GM18951 (cell line): ENCODE data around the gene IL1RL2.

Source experiments
- POLR2A ChIP-seq: IDR thresholded peaks from 4 replicates; pipeline ENCODE4 v1.6.1; 2011; ENCODE audit warnings: mild to moderate bottlenecking; ENCODE audit not compliant: insufficient read length, insufficient read depth; ENCODE audit errors: extremely low read depth
- in situ Hi-C: fragments of 300-500 bp; cut with MboI; formaldehyde crosslinking; loops from one replicate; pipeline ENCODE4 v1.12.0; 2022; ENCODE audit warnings: low sequenced_read_pairs, mixed read lengths, inconsistent platforms; ENCODE audit not compliant: unreplicated experiment

Gene IL1RL2

GRCh38 chr2:102245266-102246151, 58.7 kb downstream of the IL1RL2 start:
- in situ Hi-C loops: no loop called here
- TF ChIP-seq POLR2A: no peak

- in situ Hi-C loops: no loop called here
- no peak for TF ChIP-seq POLR2A
Observed at GRCh38 chr2:102250278-102250821, 63.5 kb downstream of the IL1RL2 start.

- in situ Hi-C loops: no loop called here
- TF ChIP-seq POLR2A: no peak
Observed at GRCh38 chr2:102251042-102251848, 64.4 kb downstream of the IL1RL2 start.

- in situ Hi-C loops: no loop called here
Observed at GRCh38 chr2:102251849-102252203, 65.0 kb downstream of the IL1RL2 start.

GRCh38 chr2:102252236-102252635, 65.4 kb downstream of the IL1RL2 start:
- in situ Hi-C loops: no loop called here

More at GRCh38 chr2:102251849-102252203, 65.0 kb downstream of the IL1RL2 start:
- TF ChIP-seq POLR2A: no peak

GRCh38 chr2:102253140-102253752, 66.4 kb downstream of the IL1RL2 start:
- in situ Hi-C loops: no loop called here
- no peak for TF ChIP-seq POLR2A

More at GRCh38 chr2:102252236-102252635, 65.4 kb downstream of the IL1RL2 start:
- no peak for TF ChIP-seq POLR2A

GRCh38 chr2:102253753-102254150, 66.9 kb downstream of the IL1RL2 start:
- TF ChIP-seq POLR2A: no peak
- in situ Hi-C loops: no loop called here

- no peak for TF ChIP-seq POLR2A
- in situ Hi-C loops: no loop called here
Observed at GRCh38 chr2:102256276-102256675, 69.5 kb downstream of the IL1RL2 start.

GRCh38 chr2:102256874-102257462, 70.1 kb downstream of the IL1RL2 start:
- TF ChIP-seq POLR2A: no peak
- in situ Hi-C loops: no loop called here

GRCh38 chr2:102258025-102258385, 71.2 kb downstream of the IL1RL2 start:
- in situ Hi-C loops: no loop called here
- no peak for TF ChIP-seq POLR2A

GRCh38 chr2:102258386-102259074, 71.7 kb downstream of the IL1RL2 start:
- in situ Hi-C loops: no loop called here
- TF ChIP-seq POLR2A: no peak

GRCh38 chr2:102261467-102262135, 74.8 kb downstream of the IL1RL2 start:
- in situ Hi-C loops: no loop called here
- TF ChIP-seq POLR2A: no peak
